ENCODE measurements around the gene PLEK.
"Not testable (repeated sequence)": the region's sequence is repeated elsewhere in the genome, so short reads cannot be mapped to it uniquely, and the experiment has no call there.

The PLEK gene

DNA sequence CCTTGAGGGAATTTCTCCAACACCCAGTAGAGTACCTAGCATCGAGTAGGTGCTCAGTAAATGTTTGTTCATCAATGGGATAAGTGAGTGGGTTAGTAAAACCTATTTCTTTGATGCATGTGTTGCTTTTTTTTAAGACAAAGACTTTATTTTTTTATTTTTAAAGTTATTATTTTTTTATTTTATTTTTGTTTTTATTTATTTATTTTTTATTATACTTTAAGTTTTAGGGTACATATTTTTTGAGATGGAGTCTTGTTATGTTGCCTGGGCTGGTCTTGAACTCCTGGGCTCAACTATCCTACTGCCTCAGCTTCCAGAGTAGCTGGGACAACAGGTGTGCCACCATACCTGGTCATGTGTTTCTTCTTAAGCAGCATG, 20.8 kb downstream of the PLEK start:
- DNase-seq: no peak

GRCh38 chr2:68386365-68386764, 21.3 kb downstream of the PLEK start:
- no peak for DNase-seq

GRCh38 chr2:68387408-68388350, 22.6 kb downstream of the PLEK start:
- DNase-seq: no peak

DNA sequence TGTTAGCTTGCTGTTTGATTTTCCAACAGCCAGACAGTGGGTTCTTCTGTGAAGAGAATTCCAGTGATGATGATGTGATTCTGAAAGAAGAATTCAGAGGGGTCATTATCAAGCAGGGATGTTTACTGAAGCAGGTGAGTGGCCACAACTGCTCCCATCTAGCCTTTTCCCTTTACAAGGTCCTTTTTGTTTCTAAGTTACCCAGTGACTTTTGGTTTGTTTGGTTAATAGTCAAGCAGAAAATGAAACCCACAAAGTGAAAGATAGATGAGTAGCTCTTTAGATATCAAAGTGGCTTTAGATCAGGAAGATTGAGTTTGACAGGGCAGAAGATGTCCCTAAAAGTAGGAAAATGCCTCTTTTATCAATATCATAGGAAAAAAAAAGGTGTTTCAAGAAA, 23.3 kb downstream of the PLEK start:
- DNase-seq: no peak

DNA sequence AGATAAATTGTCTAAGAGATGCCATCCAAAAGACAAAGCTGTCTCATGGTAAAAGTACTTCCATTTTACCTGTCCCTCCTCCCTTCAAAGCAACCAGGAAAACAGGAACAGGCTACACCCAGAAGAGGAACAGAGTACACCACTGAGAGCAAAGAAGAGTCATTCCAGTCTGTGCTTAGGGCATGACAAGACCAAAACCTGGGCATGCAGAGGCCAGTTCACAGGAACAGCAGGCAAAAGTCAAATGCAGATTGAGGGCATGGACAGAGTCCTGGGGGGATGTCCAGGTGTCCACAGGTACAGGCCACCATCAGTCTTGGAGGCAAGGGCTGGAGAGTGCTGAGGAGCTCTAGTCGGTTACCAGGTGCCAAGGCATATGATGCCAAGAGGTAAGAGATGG, 23.7 kb downstream of the PLEK start:
- no peak for DNase-seq

DNA sequence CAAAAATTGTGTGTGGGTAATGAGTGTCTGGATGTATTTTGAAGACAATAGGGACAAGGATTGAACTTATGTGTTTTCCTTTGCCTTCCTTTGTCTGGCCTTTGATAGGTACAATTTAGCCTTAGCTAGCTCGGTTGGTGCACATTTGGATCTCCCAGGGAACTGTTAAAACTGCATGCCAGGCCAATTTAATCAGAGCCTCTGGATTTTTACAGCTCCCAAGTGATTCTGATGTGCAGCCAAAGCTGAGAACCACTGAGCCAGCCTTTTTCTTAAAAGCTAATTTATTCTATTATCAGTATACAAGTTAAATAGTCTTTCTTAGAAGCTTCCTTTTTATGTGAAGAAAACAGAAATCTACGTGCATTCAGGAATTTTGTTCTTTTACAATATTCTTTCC, 25.0 kb downstream of the PLEK start:
- DNase-seq: no peak

DNA sequence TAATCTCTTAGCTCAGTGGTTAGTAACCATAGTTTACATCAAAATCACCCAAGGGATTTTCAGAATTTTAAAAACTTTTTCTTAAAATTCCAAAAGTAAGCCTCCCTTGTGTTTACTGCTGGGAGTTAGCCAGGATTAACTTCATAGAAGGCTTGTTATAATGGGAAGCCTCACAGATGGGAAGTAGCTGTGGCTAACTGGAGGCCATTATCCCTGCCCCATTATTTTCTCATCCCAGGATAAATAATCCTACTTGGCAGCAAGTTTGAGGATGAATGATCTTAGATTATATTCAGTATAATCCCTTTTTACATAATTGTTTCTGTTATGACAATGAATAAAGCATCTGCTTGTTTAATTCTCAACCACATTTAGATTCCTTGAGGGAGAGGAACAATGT, 25.5 kb downstream of the PLEK start:
- no peak for DNase-seq

- DNase-seq: no peak
These were observed 26.0 kb downstream of the PLEK start for GRCh38 chr2:68391099-68391498.

GRCh38 chr2:68391869-68392268, 26.8 kb downstream of the PLEK start:
- no peak for DNase-seq

DNA sequence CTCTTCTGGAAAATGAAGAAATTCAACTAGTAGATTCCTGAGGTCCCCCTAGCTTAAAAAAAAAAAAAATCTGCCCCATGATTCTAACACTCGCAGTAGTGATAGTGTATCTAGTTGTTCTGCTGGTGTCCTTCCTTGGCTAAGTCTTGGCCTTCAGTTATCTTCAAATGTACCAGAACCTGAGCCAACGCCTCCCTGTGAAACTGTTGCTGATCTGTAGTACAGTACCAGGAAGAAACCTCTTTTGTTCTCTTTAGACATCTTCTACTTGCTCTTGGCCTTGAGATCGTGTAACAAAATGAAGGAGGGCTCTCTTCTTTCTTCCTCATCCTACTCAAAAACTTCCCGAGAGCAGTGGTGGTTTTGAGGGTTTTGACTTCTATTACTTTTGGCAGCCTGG, 31.0 kb downstream of the PLEK start:
- DNase-seq: no peak

- not testable (repeated sequence) for DNase-seq
These were observed 32.7 kb downstream of the PLEK start for GRCh38 chr2:68397704-68398263.

- DNase-seq: no peak
These were observed 38.1 kb downstream of the PLEK start for GRCh38 chr2:68403199-68403644.

DNA sequence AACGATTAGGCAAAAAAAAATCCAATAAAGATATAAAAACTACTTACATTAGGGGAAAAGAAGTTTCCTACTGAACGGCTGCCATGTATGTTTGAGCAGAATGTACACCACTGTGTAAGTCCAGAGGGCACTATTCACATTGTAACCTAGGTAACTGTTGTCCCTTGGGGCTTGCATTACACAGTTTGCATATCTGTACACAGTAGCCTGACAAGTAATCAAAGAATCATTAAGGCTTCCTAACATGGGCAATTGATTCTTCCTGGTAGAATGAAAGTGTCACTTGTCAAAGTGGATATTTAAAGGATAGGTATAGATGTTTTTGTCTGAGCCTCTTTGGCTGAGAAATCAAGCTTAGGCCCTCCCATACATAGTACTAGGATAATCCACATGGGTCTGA, 39.1 kb downstream of the PLEK start:
- DNase-seq: no peak

- no peak for DNase-seq
These were observed 40.1 kb downstream of the PLEK start for GRCh38 chr2:68404893-68405799.

GRCh38 chr2:68411397-68412126, 46.5 kb downstream of the PLEK start:
- no peak for DNase-seq

DNA sequence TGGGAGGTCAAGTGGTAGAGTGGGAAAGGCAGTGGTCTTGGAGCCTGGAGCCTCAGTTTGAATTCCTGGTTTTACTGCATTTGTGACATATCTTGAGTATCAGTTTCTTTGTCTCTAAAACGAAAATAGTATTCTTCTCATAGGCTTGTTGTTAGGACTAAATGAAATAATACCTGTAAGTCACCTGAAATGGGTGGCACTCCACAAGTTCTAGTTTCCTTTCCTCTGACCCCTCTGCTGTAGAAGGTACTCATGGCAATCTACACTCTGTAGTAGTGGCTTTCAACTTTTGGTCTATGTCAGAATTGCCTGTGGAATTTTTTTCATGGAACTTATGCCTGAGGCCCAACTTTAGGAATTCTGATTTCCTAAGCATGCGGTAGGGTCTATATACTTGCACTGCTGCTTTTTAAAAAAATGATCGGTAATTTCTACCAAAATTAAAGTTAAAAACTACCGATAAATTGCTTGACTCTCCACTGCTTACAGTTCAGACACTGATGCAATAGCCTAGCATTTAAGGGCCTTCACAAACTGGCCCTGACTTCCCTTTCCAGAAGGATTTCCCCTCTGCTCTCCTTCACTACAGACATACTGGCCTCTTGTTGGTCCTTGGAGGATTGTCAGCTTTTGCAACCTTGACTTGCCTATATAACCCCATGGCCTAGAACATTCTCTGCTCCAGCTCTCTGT, 47.2 kb downstream of the PLEK start:
- no peak for DNase-seq

- no peak for DNase-seq
These were observed 48.4 kb downstream of the PLEK start for GRCh38 chr2:68413466-68413865.

DNA sequence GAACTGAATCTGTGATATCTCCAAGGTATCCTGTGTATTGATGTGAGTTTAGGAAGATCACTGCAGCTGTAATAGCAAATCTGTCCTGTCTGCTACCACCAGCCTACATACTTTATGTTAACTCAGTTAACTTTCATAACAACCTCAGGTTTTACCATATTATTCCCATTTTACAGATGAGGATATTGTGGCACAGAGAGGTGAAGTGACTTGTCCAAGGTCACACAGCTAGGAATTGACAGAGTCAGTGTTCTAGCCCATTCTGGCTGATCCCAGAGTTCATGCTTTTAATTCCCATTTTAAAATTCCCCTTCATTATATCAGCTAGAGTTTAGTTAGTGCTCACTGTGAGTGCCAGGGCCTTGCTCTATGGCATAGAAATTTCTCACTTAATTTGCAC, 49.4 kb downstream of the PLEK start:
- no peak for DNase-seq

DNA sequence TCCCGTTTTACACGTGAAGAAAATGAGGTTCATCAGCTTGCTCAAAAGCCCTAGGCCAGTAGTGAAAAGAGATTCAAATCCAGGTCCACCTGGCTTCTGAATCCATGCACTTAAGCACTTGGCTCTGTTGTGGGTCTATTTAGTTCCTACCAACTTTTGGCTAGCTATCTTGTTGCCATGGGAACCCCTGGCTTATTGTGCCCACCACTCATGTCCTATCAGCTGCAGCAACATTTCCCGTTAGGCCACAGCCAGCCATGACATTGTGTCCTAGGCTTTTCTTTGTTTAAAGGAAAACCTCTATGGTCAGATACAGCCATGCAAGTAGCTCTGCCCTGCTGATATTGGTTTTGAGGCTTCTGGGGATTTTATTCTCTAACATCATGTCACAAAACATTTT, 49.8 kb downstream of the PLEK start:
- no peak for DNase-seq

- DNase-seq: no peak
These were observed 50.4 kb downstream of the PLEK start for GRCh38 chr2:68415521-68415920.

DNA sequence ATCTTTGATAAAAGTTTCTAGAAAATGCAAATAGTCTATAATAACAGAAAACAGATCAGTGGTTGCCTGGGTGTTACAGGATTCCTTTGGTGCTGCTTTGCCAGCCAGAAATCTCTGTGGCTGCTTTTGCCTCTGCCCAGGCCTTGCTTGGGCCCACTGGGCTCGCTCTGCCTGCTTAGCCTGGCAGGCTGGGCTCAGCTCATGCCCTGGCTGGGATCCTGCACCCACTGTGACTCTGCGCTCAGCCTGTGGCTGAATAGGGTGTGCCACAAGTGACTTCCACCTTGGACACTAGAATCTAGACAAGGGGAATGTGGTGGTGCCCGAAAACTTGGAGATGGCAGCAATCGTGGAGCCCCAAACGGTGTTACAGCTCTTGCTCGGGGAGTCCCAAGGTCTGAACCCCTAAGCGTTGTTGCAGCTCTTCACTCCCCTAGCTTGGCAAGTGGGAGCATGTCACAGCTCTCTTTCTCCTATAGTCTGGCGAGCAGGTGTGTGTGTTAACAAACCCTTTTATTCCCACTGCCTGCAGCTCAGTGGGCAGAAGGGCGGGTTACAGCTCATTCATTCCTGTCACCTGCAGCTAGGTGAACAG, 51.1 kb downstream of the PLEK start:
- DNase-seq: no peak

- DNase-seq: no peak
These were observed 52.8 kb downstream of the PLEK start for GRCh38 chr2:68417926-68418325.
